BE2C (cell line): ENCODE results near the gene DSG4.

ENCODE experiments used
- DNase-seq: peaks from one replicate; pipeline ENCODE4 v3.0.0-alpha.2; 2020
- H3K27me3 ChIP-seq: fragments of 250-450 bp; sonication (Bioruptor Pico); 2 replicates; pipeline ENCODE4 v1.5.1; 2020; ENCODE audit warnings: mild to moderate bottlenecking
- H3K36me3 ChIP-seq: fragments of 250-450 bp; sonication (Bioruptor Pico); 2 replicates; pipeline ENCODE4 v1.5.1; 2020; ENCODE audit warnings: mild to moderate bottlenecking
- H3K4me1 ChIP-seq: fragments of 250-450 bp; sonication (Bioruptor Pico); 2 replicates; pipeline ENCODE4 v1.5.1; 2020
- H3K4me3 ChIP-seq: 2 replicates; pipeline ENCODE4 v1.5.1; 2011; ENCODE audit warnings: low read depth, low read length
- H3K9me3 ChIP-seq: fragments of 250-450 bp; sonication (Bioruptor Pico); 2 replicates; pipeline ENCODE4 v1.5.1; 2020
- TF ChIP-seq, protein P1 (sequence below): IDR thresholded peaks from 2 replicates; pipeline ENCODE4 v1.5.1; 2012; ENCODE audit warnings: mild to moderate bottlenecking, low read depth, low read length

Gene DSG4

DNA sequence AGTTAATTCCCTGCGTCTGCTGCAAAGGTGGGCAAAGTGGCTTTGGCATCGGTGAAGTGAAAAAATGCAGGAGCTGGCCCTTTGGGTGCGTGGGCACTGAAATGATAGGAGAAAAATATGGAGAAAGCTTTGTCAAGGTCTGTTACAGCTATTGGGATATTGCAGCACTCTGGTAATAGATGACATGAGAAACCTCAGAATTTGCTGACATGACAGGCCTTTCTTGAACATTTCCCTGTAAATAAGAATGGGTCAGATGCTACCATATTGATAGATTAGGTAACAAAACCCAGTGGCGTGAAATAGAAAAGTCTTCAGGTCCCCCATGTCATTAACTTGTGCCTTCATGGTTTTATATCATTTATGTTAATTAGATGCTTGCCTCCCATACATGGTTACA lies 12.4 kb upstream of the DSG4 start:
- Histone ChIP-seq H3K4me3 (no peak overlapping the region), H3K27me3 (no peaks in the 10 kb centered on the region), H3K9me3 (no peaks in the 10 kb centered on the region), H3K4me1 (no peaks in the 10 kb centered on the region), H3K36me3 (no peaks in the 10 kb centered on the region)
- no peak for DNase-seq
- TF ChIP-seq, protein P1, sequence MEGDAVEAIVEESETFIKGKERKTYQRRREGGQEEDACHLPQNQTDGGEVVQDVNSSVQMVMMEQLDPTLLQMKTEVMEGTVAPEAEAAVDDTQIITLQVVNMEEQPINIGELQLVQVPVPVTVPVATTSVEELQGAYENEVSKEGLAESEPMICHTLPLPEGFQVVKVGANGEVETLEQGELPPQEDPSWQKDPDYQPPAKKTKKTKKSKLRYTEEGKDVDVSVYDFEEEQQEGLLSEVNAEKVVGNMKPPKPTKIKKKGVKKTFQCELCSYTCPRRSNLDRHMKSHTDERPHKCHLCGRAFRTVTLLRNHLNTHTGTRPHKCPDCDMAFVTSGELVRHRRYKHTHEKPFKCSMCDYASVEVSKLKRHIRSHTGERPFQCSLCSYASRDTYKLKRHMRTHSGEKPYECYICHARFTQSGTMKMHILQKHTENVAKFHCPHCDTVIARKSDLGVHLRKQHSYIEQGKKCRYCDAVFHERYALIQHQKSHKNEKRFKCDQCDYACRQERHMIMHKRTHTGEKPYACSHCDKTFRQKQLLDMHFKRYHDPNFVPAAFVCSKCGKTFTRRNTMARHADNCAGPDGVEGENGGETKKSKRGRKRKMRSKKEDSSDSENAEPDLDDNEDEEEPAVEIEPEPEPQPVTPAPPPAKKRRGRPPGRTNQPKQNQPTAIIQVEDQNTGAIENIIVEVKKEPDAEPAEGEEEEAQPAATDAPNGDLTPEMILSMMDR, result no peak

DNA sequence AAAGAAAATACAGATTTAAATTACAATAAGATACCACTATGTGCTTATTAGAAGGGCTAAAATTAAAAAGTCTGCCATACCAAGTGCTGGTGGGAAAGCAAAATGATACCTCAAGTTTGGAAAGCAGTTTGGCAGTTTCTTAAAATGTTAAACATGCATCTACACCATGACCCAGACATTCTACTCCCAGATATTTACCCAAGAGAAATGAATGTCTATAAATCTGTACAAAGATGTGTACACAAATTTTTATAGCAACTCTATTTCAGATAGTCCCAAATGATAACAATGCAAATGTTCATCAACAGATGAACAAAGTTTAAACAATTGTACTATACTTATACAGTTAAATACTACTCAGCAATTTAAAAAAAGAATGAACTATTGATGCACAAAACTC lies 7.1 kb upstream of the DSG4 start:
- Histone ChIP-seq H3K36me3 (no peaks in the 10 kb centered on the region), H3K4me3 (no peak overlapping the region), H3K27me3 (no peaks in the 10 kb centered on the region), H3K9me3 (no peaks in the 10 kb centered on the region), H3K4me1 (no peaks in the 10 kb centered on the region)
- TF ChIP-seq, protein P1, result no peak
- no peak for DNase-seq

DNA sequence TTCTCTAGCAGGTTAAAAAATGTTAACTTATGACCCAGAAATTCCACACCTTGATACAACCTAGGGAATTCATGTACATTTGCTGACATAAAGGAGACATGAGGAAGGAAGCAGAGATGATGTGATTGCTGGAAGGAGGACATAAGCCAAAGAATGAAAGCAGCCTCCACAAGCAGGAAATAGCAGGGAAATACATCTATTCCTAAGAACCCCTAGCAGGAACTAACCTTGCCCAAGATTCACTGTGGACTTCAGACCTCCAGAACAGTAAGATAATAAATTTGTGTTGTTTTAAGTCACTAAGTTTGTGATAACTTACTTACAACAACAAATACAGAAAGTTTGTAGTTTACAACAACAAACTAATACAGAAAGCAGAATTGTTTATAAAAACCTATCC lies 4.6 kb upstream of the DSG4 start:
- no peaks in the 10 kb centered on the region for H3K9me3 ChIP-seq
- H3K36me3 ChIP-seq, result no peaks in the 10 kb centered on the region
- no peaks in the 10 kb centered on the region for H3K27me3 ChIP-seq
- no peaks in the 10 kb centered on the region for H3K4me1 ChIP-seq
- H3K4me3 ChIP-seq, result no peak overlapping the region
- DNase-seq, result no peak
- TF ChIP-seq, protein P1, result no peak

DNA sequence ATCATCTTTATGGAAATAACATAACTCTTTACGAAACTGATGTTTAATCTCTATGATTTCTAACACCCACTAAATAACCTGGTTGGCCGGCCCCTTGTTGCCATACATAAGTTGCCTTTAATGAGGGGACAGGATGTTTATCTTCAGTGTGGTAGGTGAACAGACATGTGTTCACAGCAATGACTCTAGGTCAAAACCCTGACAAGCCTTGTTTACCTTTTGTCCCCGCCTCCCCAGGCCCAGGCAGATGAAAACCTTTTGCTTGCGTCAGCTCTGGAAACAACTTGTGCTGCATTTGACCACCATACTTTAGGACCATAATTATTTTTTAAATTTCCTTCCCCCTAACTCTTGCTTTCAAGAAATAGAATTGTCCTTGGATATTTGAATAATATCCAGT lies 2.9 kb upstream of the DSG4 start:
- Histone ChIP-seq H3K4me1 (no peaks in the 10 kb centered on the region), H3K27me3 (no peaks in the 10 kb centered on the region), H3K9me3 (no peaks in the 10 kb centered on the region), H3K36me3 (no peaks in the 10 kb centered on the region), H3K4me3 (no peak overlapping the region)
- no peak for DNase-seq
- TF ChIP-seq, protein P1, result no peak

DNA sequence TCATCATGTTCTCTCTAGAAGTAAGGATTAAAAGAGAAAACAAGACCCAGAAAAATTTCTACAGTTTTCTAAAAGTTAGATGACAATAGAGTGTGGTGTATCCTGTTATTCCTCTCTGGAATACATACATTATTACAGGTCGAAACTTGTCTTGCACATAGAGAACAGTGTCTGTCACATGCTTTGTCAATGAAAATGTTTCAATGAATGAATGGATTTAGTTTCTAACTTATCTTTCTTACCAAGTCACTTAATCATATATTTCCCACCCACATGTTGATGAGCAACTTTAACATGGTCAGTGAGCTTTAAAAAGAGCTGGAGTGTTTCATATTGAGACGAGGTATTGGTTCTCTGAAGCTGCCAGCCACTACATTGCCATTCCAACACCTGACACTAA lies 4.3 kb downstream of the DSG4 start:
- DNase-seq, result no peak
- Histone ChIP-seq H3K4me1 (no peaks in the 10 kb centered on the region), H3K27me3 (no peaks in the 10 kb centered on the region), H3K4me3 (no peak overlapping the region), H3K36me3 (no peaks in the 10 kb centered on the region), H3K9me3 (no peaks in the 10 kb centered on the region)
- TF ChIP-seq, protein P1, result no peak

DNA sequence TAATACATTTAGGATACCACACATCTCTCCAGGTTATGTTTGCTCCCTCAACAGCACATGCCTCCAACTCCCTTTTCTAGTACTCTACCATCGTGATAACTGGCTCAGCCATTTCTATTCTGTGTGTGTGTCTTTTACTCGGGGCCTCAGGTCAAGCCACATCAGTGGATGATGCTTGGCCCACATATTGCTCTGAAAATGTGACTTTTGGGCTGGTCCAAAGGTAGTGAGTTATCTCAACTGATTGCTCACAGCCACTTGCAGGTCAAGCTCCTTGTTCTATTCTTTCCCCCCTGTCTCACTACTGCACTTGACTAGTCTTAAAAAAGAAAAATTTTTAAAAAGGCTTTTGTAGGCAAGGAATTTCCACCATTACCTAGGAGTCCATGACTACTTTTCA lies 5.5 kb downstream of the DSG4 start:
- Histone ChIP-seq H3K9me3 (no peaks in the 10 kb centered on the region), H3K36me3 (no peaks in the 10 kb centered on the region), H3K4me3 (no peak overlapping the region), H3K27me3 (no peaks in the 10 kb centered on the region), H3K4me1 (no peaks in the 10 kb centered on the region)
- TF ChIP-seq, protein P1, result no peak
- no peak for DNase-seq
